Naive B cell (primary cell): ENCODE measurements around the gene MRPS26. TPM values are rescaled to one million over a fixed set of nuclear protein-coding genes. Genes with fewer than 3 reads are reported as not detected.
A peak's percentile ranks its signal among the peaks of the same experiment; 100 is the strongest.
"Not testable (repeated sequence)": the region's sequence is repeated elsewhere in the genome, so short reads cannot be mapped to it uniquely, and the experiment has no call there.

Experiments
- ATAC-seq, 2 donors: fragments of 150-1000 bp; cut with Tn5 transposase; 2 replicates each; pipeline ENCODE4 v1.10.0; 2021; ENCODE audit warnings: low read depth in 2 of 2, mild to moderate bottlenecking in 2 of 2, moderate library complexity in 2 of 2
- DNase-seq: peaks from one replicate; pipeline ENCODE4 v3.0.0; 2022
- H3K27ac Mint-ChIP-seq, 6 donors: one replicate each; pipeline ENCODE4 v1.8.0; 2020 to 2022; ENCODE audit warnings: mild to moderate bottlenecking in 6 of 6, mixed read lengths in 6 of 6, moderate library complexity in 5 of 6, inconsistent platforms in 2 of 6
- H3K27me3 Mint-ChIP-seq, 3 donors: one replicate each; pipeline ENCODE4 v1.8.0; 2021 to 2022; ENCODE audit warnings: mixed read lengths in 3 of 3, mild to moderate bottlenecking in 1 of 3
- H3K36me3 Mint-ChIP-seq, 2 donors: one replicate each; pipeline ENCODE4 v1.8.0; 2020 to 2022; ENCODE audit warnings: mixed read lengths in 2 of 2, inconsistent platforms in 1 of 2, mild to moderate bottlenecking in 1 of 2
- H3K4me1 Mint-ChIP-seq, 3 donors: one replicate each; pipeline ENCODE4 v1.8.0; 2020 to 2022; ENCODE audit warnings: mixed read lengths in 3 of 3, inconsistent platforms in 1 of 3, mild to moderate bottlenecking in 1 of 3, moderate library complexity in 1 of 3
- H3K4me3 Mint-ChIP-seq, 8 donors: one replicate each; pipeline ENCODE4 v1.8.0; 2020 to 2022; ENCODE audit warnings: mild to moderate bottlenecking in 8 of 8, mixed read lengths in 8 of 8, moderate library complexity in 8 of 8, inconsistent platforms in 2 of 8
- H3K9me3 Mint-ChIP-seq, 7 donors: one replicate each; pipeline ENCODE4 v1.8.0; 2020 to 2022; ENCODE audit warnings: mixed read lengths in 7 of 7, mild to moderate bottlenecking in 5 of 7, inconsistent platforms in 2 of 7, moderate library complexity in 1 of 7
- polyA plus RNA-seq, 6 donors: library from polyadenylated mRNA; unstranded; fragments of 300-500 nt; fragmentation: Illumina TruSeq; gene quantifications; one replicate each; pipeline ENCODE4 v1.2.3, GENCODE V29; 2021; ENCODE audit warnings: low read depth in 6 of 6

MRPS26 gene
- polyA plus RNA-seq, 6 donors from 2014 or later = 64.0 to 94.6 (median 79.8) TPM

DNA sequence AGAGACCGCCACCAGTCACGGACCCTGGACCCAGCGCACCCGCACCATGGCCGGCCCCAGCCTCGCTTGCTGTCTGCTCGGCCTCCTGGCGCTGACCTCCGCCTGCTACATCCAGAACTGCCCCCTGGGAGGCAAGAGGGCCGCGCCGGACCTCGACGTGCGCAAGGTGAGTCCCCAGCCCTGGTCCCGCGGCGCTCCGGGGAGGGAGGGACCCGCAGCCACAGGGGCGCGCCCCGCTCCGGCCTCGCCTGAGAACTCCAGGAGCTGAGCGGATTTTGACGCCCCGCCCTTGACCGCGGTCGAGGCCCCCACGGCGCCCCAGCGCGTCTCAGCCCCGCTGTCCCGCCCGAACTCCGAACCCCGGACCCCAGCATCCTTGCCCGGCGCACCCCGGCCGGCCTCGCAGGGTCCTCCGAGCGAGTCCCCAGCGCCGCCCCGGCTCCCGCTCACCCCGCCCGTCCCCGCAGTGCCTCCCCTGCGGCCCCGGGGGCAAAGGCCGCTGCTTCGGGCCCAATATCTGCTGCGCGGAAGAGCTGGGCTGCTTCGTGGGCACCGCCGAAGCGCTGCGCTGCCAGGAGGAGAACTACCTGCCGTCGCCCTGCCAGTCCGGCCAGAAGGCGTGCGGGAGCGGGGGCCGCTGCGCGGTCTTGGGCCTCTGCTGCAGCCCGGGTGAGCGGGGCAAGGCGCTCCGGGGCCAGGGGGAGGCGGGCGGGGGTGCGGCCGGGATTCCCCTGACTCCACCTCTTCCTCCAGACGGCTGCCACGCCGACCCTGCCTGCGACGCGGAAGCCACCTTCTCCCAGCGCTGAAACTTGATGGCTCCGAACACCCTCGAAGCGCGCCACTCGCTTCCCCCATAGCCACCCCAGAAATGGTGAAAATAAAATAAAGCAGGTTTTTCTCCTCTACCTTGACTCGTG, 26.0 kb downstream of the MRPS26 start, which contains the start of gene OXT:
Gene OXT, plus strand, starts transcription at position 11 of the 920 bp plus-strand sequence. Its CDS starts 36 bp downstream, at position 47.
- peaks cover 9 to 15% (median 12%) of the 10 kb centered on the region in 3 donors for H3K27me3 Mint-ChIP-seq
- peaks cover 0 to 5% of the 10 kb centered on the region in 2 donors for H3K36me3 Mint-ChIP-seq
- ATAC-seq = peak; percentile 86 to 87
- no peaks in the 10 kb centered on the region for H3K9me3 Mint-ChIP-seq
- peak; percentile 68 for DNase-seq
- peak within 1 kb of the TSS; percentile 75 to 91 (median 90) for H3K4me3 Mint-ChIP-seq
- H3K27ac Mint-ChIP-seq = peak within 1 kb of the TSS; percentile 78 to 96 (median 92)
- H3K4me1 Mint-ChIP-seq = peaks cover 11 to 39% (median 24%) of the 10 kb centered on the region in 3 donors

DNA sequence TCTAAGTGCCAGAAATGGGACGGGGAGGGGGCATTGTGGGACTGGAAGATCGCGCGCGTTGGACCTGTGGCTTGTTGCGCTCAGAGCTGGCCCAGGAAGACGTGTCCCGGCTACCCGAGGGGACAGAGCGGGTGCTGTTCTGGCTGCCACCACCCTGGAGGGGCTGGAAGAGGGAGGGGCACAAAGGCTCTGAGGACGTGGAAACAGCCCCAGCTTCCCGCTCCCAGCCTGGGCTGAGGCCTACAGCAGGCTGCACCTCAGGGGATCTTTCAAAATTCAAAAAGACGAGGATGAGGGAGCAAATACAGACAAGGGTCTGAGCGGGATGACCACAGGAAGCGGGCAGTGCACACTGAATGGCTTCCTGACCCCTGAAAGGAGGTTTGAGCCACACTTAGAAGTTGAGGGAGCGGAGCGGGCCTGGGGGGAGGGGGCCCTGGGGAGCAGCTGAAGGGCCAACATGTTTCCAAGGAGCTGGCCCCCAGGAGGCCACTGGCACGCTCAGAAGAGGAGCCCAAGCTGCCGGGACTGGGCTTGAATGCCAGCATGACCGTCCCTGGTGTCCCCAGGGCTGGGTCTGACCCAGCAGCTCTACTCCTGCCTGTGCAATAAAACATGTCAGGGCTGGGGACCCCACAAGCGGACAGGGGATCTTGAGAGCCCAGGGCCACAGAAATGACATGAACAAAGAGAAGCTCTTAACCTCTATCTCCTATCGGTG, 26.8 kb downstream of the MRPS26 start:
- Mint-ChIP-seq H3K9me3 (no peaks in the 10 kb centered on the region), H3K36me3 (peaks cover 0 to 5% of the 10 kb centered on the region in 2 donors), H3K27ac (peak overlapping the region; percentile 78 to 96 (median 92)), H3K4me1 (peaks cover 14 to 35% (median 24%) of the 10 kb centered on the region in 3 donors), H3K4me3 (peak overlapping the region; percentile 75 to 90 (median 88)), H3K27me3 (peaks cover 13 to 21% (median 15%) of the 10 kb centered on the region in 3 donors)
- DNase-seq (no peak), ATAC-seq (no peak)

- Mint-ChIP-seq H3K27ac (peak overlapping the region in 2 of 6 donors; percentile 56 to 92), H3K4me3 (peak overlapping the region in 6 of 8 donors; percentile 28 to 90 (median 76)), H3K27me3 (peaks cover 18 to 27% (median 19%) of the 10 kb centered on the region in 3 donors), H3K4me1 (peaks cover 15 to 30% (median 24%) of the 10 kb centered on the region in 3 donors)
- H3K36me3 Mint-ChIP-seq, DNase-seq, ATAC-seq, H3K9me3 Mint-ChIP-seq: not testable (repeated sequence)
Observed at GRCh38 chr20:3073251-3073643, 27.4 kb downstream of the MRPS26 start.

GRCh38 chr20:3074812-3075211, 29.0 kb downstream of the MRPS26 start:
- Mint-ChIP-seq H3K4me3 (peak overlapping the region in 1 of 8 donors; percentile 66), H3K27ac (no peak overlapping the region), H3K36me3 (no peaks in the 10 kb centered on the region), H3K4me1 (peaks cover 15 to 22% (median 18%) of the 10 kb centered on the region in 3 donors), H3K27me3 (peaks cover 28 to 41% (median 29%) of the 10 kb centered on the region in 3 donors), H3K9me3 (no peaks in the 10 kb centered on the region)
- ATAC-seq (no peak), DNase-seq (no peak)

- ATAC-seq = not testable (repeated sequence)
Observed at GRCh38 chr20:3075315-3075714, 29.5 kb downstream of the MRPS26 start.

GRCh38 chr20:3077618-3078134, 31.8 kb downstream of the MRPS26 start:
- peaks cover 49 to 68% (median 56%) of the 10 kb centered on the region in 3 donors for H3K27me3 Mint-ChIP-seq
- no peaks in the 10 kb centered on the region for H3K9me3 Mint-ChIP-seq
- no peak overlapping the region for H3K4me3 Mint-ChIP-seq
- no peak overlapping the region for H3K27ac Mint-ChIP-seq
- ATAC-seq (no peak), DNase-seq (no peak)
- no peaks in the 10 kb centered on the region for H3K36me3 Mint-ChIP-seq
- H3K4me1 Mint-ChIP-seq = peaks cover 9 to 15% (median 11%) of the 10 kb centered on the region in 3 donors

More at GRCh38 chr20:3075315-3075714, 29.5 kb downstream of the MRPS26 start:
- not testable (repeated sequence) for H3K9me3 Mint-ChIP-seq, DNase-seq, H3K36me3 Mint-ChIP-seq
- peak overlapping the region in 1 of 6 donors; percentile 50 for H3K27ac Mint-ChIP-seq
- H3K27me3 Mint-ChIP-seq = peaks cover 30 to 46% (median 34%) of the 10 kb centered on the region in 3 donors
- peak overlapping the region in 1 of 8 donors; percentile 56 for H3K4me3 Mint-ChIP-seq
- peaks cover 15 to 22% (median 18%) of the 10 kb centered on the region in 3 donors for H3K4me1 Mint-ChIP-seq

DNA sequence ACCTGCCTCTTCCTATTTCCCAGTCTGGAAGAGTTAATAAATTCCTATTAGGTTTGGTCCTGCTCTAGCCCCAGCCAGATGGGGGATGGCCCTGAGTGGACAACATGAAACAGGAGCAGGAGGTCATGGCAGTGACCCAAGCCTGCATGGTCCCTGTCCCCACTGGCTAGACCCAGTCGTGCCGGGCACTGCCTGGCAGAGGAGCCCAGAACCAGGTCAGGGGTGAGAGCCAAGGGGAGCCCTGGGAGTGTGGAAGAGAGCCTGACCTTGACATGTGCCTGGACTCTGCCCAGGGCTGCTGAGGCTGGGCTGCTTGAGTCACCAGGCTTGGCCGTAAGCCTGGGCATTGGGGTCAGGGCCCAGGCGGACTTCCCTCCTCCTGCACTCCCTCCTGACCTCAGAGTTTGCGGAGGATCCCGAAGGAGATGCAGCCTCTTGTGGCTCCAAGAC, 35.1 kb downstream of the MRPS26 start:
- ATAC-seq (no peak), DNase-seq (no peak)
- H3K36me3 Mint-ChIP-seq = no peaks in the 10 kb centered on the region
- peak overlapping the region in 7 of 8 donors; percentile 18 to 75 (median 39) for H3K4me3 Mint-ChIP-seq
- H3K9me3 Mint-ChIP-seq = no peaks in the 10 kb centered on the region
- peaks cover 17 to 27% (median 19%) of the 10 kb centered on the region in 3 donors for H3K4me1 Mint-ChIP-seq
- H3K27ac Mint-ChIP-seq = no peak overlapping the region
- peaks cover 54 to 88% (median 85%) of the 10 kb centered on the region in 3 donors for H3K27me3 Mint-ChIP-seq

GRCh38 chr20:3081641-3082040, 35.8 kb downstream of the MRPS26 start:
- Mint-ChIP-seq H3K27ac (peak overlapping the region in 2 of 6 donors; percentile 34 to 44), H3K9me3 (no peaks in the 10 kb centered on the region), H3K27me3 (peaks cover 53 to 81% (median 79%) of the 10 kb centered on the region in 3 donors), H3K36me3 (no peaks in the 10 kb centered on the region), H3K4me3 (peak overlapping the region; percentile 52 to 80 (median 75)), H3K4me1 (peaks cover 17 to 27% (median 19%) of the 10 kb centered on the region in 3 donors)
- no peak for ATAC-seq
- DNase-seq = no peak

- H3K27me3 Mint-ChIP-seq = peaks cover 50 to 76% (median 75%) of the 10 kb centered on the region in 3 donors
- peak overlapping the region in 1 of 6 donors; percentile 60 for H3K27ac Mint-ChIP-seq
- peaks cover 17 to 27% (median 19%) of the 10 kb centered on the region in 3 donors for H3K4me1 Mint-ChIP-seq
- ATAC-seq (peak; percentile 41 to 46), DNase-seq (no peak)
- no peaks in the 10 kb centered on the region for H3K9me3 Mint-ChIP-seq
- no peaks in the 10 kb centered on the region for H3K36me3 Mint-ChIP-seq
- peak overlapping the region in 7 of 8 donors; percentile 58 to 85 (median 78) for H3K4me3 Mint-ChIP-seq
Observed at GRCh38 chr20:3082306-3082951, 36.6 kb downstream of the MRPS26 start.

GRCh38 chr20:3082955-3083952, 37.4 kb downstream of the MRPS26 start:
- peaks cover 44 to 71% (median 70%) of the 10 kb centered on the region in 3 donors for H3K27me3 Mint-ChIP-seq
- peak; percentile 38 to 47 for ATAC-seq

DNA sequence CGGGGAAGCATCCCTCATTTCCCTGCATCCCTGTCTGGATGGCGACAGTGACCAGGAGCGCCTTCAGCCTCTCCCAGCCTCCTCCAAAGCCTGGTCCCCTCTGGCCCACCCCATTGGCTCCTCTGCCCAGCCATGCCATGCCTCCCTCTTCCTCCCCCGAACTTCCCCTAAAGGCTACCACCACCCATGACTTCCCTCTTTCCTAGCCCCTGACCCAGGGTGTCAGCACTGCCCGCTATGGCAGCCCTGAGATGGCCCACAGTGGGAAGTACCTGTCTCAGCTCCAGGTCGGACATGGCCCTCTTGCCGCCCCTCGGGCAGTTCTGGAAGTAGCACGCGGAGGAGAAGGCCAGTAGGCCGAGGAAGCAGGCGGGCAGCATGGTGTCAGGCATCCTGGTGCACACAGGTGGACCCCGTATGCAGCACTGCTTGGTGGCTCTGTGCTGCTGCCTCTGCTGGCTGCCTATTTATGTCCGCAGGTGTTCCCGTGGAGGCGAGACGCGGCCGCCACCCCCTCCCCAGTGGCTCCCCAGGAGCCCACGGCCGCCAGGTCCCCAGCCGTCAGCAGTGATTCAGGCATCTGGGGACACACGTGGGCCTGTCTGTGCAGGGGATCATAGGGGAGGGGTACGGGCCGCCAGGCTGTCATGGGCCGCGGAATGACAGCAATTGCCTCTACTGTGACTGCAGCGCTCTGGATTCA, 38.6 kb downstream of the MRPS26 start, which contains the start of gene AVP:
Gene AVP, minus strand, starts transcription at position 442 of the 703 bp plus-strand sequence. Its CDS starts 50 bp downstream, at position 392.
- Mint-ChIP-seq H3K4me1 (peaks cover 15 to 27% (median 15%) of the 10 kb centered on the region in 3 donors), H3K9me3 (peaks cover 0 to 2% (median 0%) of the 10 kb centered on the region in 7 donors), H3K4me3 (peak within 1 kb of the TSS; percentile 57 to 82 (median 76)), H3K27me3 (peaks cover 43 to 71% (median 68%) of the 10 kb centered on the region in 3 donors), H3K36me3 (no peaks in the 10 kb centered on the region), H3K27ac (peak within 1 kb of the TSS in 2 of 6 donors; percentile 72 to 97)
- ATAC-seq (no peak), DNase-seq (no peak)

More at GRCh38 chr20:3082955-3083952, 37.4 kb downstream of the MRPS26 start:
- Mint-ChIP-seq H3K4me3 (peak overlapping the region; percentile 18 to 82 (median 75)), H3K36me3 (no peaks in the 10 kb centered on the region), H3K4me1 (peaks cover 15 to 27% (median 15%) of the 10 kb centered on the region in 3 donors), H3K9me3 (no peaks in the 10 kb centered on the region), H3K27ac (peak overlapping the region in 1 of 6 donors; percentile 97)
- no peak for DNase-seq
